Stimulated activated CD4-positive, alpha-beta T cell treated with anti-CD3 and anti-CD28 coated beads, Interleukin-4, amount 100 ng/mL, for 48 hours (primary cell): ENCODE measurements around the gene HOXC12.

Source experiments
- DNase-seq, 2 donors: peaks; one replicate each; pipeline ENCODE4 v3.0.0-alpha.2; 2020; ENCODE audit warnings: low read depth in 2 of 2

HOXC12 gene

GRCh38 chr12:53983950-53984572 is 29.4 kb downstream of the HOXC12 start:
- DNase-seq = no peak

GRCh38 chr12:53984901-53985691 is 30.4 kb downstream of the HOXC12 start, which contains the start of gene HOXC10:
HOXC10 (plus strand) TSS chr12:53985146; CDS start chr12:53985260, 114 bp downstream.
- DNase-seq = peak; percentile 81 to 90

DNA sequence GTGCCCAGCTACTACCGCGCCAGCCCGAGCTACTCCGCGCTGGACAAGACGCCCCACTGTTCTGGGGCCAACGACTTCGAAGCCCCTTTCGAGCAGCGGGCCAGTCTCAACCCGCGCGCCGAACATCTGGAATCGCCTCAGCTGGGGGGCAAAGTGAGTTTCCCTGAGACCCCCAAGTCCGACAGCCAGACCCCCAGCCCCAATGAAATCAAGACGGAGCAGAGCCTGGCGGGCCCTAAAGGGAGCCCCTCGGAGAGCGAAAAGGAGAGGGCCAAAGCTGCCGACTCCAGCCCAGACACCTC is 30.9 kb downstream of the HOXC12 start:
- no peak for DNase-seq

GRCh38 chr12:53985994-53986685 is 31.4 kb downstream of the HOXC12 start:
- no peak for DNase-seq

- no peak for DNase-seq
Observed at GRCh38 chr12:53986686-53987483, 32.2 kb downstream of the HOXC12 start.

GRCh38 chr12:53987787-53988230 is 33.1 kb downstream of the HOXC12 start:
- no peak for DNase-seq

DNA sequence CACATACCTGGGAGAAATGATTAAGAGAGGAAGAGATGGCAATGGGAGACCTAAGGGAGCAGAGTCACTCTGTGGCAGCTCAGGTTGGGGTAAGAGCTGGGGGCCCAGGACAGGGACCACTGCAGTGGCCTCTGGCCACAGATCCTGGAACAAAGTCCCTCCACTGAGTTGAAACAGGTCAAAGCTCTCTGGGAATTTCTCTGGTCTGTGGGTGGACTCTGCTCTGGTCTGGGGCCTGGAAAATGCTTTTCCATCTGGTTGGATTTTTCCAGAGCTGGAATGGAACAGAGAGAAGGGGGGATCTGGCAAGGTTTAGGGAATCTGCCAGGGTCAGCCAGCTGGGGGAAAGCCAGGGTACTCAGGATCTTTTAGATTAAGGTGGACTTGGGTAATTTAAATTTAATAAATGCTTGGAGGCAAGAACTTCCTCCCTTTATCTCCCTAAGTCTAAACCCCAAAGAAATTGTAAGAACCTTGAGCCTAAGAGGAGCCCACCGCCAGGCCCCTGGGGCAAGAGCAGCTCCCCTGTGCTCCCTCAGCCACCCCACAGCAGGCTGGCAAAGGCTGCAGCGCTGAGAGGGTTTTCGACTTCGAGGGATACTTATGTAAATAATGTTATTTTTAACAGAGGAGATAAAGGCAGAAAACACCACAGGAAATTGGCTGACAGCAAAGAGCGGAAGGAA is 34.0 kb downstream of the HOXC12 start:
- no peak for DNase-seq

- DNase-seq = no peak
Observed at GRCh38 chr12:53989227-53990113, 34.8 kb downstream of the HOXC12 start.

DNA sequence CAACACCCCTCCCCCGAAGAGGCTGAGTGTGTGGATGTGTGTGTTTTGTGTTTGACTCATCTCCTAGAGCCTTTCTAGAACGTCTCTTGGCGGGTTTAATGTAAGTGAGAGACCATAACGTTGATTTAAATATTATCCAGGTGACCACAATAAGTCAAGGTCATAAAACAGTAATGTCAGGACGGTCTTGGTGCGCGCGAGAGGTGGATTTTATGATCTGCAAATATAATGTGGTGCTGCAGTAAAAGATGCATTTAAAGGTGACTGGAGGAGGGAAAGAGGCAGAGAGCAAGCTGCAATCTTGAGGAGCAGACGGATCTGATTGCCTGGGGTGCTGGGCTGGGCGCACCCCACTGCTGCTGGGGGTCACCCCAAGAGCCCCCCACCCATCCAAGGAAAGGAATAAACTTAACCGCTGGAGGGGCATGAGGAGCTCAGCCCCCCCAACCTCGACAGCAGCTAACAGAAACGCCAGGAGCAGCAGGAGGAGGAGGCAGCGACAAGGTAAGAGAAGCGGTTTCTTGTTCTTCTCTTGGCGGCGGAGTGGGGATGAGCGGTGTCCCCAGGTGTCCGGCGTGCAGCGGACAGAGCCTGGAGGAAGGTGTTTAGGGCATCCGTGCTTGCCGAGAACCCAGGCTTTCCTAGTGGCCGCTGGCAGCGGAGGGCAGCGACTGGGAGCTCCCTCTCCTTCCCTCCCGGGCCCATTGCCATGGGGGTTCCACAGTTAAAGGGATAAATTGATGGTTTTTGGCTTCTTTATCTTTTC is 35.8 kb downstream of the HOXC12 start:
- no peak for DNase-seq

- no peak for DNase-seq
Observed at GRCh38 chr12:53991077-53991460, 36.4 kb downstream of the HOXC12 start.

DNA sequence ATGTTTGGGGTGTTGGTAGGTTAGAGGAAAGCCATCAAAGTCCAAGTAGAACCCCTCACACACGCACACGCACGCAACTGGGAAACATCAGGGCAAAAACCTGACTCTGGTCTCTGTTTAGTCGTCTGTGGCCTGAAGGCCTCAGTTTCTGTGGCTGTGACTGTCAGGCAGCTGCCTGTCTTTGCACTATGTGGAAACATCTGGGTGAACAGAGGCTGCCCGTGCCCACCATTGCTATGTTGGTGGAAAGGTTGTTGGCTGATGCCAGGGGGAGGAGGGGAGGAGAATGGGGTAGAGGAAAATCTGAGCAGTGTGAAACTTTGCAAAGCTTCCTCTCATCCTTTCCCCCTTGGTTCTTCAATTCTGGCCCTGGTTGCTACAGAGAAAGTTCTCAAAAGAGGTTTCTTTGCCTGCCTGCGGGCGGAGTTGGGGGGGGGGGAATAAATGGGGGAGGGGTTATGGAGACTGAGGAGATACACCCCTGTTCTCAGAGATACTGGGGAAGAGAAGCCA is 37.7 kb downstream of the HOXC12 start:
- no peak for DNase-seq

GRCh38 chr12:53993162-53994008 is 38.7 kb downstream of the HOXC12 start:
- no peak for DNase-seq

DNA sequence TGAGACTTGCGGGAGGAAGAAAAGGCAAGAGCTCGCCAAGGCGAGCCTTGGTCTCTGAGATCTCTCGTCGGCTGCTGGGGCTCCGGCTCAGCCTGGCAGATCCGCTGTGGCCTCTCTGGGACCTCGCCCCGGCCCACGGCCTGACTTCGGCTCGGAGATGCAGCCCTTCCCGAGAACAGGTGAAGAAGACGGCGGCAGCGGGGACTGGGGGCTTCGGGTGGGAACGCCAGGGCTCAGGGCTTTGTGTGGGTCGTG is 39.2 kb downstream of the HOXC12 start:
- no peak for DNase-seq

- DNase-seq = no peak
Observed at GRCh38 chr12:53994264-53995001, 39.7 kb downstream of the HOXC12 start.

GRCh38 chr12:53995002-53995377 is 40.3 kb downstream of the HOXC12 start:
- DNase-seq = no peak

- DNase-seq = no peak
Observed at GRCh38 chr12:53995378-53996239, 40.9 kb downstream of the HOXC12 start.
